ENCODE measurements around the gene LCAT. TPM values are rescaled to one million over a fixed set of nuclear protein-coding genes. Genes with fewer than 3 reads are reported as not detected.
A peak's percentile ranks its signal among the peaks of the same experiment; 100 is the strongest.

LCAT gene
- total and polyA plus RNA-seq, 9 of the 15 experiments (the other 6 are each of a cell fraction or from before 2014, with no cell fraction given) = 0.46 to 21.0 (median 5.0) TPM

- TF ChIP-seq, protein P1, sequence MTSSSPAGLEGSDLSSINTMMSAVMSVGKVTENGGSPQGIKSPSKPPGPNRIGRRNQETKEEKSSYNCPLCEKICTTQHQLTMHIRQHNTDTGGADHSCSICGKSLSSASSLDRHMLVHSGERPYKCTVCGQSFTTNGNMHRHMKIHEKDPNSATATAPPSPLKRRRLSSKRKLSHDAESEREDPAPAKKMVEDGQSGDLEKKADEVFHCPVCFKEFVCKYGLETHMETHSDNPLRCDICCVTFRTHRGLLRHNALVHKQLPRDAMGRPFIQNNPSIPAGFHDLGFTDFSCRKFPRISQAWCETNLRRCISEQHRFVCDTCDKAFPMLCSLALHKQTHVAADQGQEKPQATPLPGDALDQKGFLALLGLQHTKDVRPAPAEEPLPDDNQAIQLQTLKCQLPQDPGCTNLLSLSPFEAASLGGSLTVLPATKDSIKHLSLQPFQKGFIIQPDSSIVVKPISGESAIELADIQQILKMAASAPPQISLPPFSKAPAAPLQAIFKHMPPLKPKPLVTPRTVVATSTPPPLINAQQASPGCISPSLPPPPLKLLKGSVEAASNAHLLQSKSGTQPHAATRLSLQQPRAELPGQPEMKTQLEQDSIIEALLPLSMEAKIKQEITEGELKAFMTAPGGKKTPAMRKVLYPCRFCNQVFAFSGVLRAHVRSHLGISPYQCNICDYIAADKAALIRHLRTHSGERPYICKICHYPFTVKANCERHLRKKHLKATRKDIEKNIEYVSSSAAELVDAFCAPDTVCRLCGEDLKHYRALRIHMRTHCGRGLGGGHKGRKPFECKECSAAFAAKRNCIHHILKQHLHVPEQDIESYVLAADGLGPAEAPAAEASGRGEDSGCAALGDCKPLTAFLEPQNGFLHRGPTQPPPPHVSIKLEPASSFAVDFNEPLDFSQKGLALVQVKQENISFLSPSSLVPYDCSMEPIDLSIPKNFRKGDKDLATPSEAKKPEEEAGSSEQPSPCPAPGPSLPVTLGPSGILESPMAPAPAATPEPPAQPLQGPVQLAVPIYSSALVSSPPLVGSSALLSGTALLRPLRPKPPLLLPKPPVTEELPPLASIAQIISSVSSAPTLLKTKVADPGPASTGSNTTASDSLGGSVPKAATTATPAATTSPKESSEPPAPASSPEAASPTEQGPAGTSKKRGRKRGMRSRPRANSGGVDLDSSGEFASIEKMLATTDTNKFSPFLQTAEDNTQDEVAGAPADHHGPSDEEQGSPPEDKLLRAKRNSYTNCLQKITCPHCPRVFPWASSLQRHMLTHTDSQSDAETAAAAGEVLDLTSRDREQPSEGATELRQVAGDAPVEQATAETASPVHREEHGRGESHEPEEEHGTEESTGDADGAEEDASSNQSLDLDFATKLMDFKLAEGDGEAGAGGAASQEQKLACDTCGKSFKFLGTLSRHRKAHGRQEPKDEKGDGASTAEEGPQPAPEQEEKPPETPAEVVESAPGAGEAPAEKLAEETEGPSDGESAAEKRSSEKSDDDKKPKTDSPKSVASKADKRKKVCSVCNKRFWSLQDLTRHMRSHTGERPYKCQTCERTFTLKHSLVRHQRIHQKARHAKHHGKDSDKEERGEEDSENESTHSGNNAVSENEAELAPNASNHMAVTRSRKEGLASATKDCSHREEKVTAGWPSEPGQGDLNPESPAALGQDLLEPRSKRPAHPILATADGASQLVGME (CRISPR knock-in tag; IDR thresholded peaks at IDR 0.05) = 0 out of 2 replicates have a peak, but pooled peaks have one; percentile 10
- TF ChIP-seq SAFB (IDR thresholded peaks at IDR 0.05; ENCODE audit: borderline replicate concordance, low read depth, low read length) = no peak
- no peak for TF ChIP-seq NUFIP1 (IDR thresholded peaks at IDR 0.05; ENCODE audit: partially characterized antibody)
- no peak for TF ChIP-seq POLR2H (tag; IDR thresholded peaks at IDR 0.05; ENCODE audit: low read depth)
- TF ChIP-seq KLF1 (tag; IDR thresholded peaks at IDR 0.05) = no peak
- TF ChIP-seq RBBP5 (IDR thresholded peaks at IDR 0.05; ENCODE audit: borderline replicate concordance, insufficient read depth, low read length, poor library complexity, severe bottlenecking) = peak; percentile 33
- TF ChIP-seq EHMT2 (IDR thresholded peaks at IDR 0.05) = no peak
- TF ChIP-seq MAX (CRISPR knock-in tag; IDR thresholded peaks at IDR 0.05) = peak; percentile 37
- TF ChIP-seq KDM1A (IDR thresholded peaks at IDR 0.05) = 0 out of 4 replicates have a peak, but pooled peaks of 1 of the 2 experiments have one; percentile 45
- TF ChIP-seq HOXB6 (CRISPR knock-in tag; IDR thresholded peaks at IDR 0.05; ENCODE audit: borderline replicate concordance) = no peak
- TF ChIP-seq, protein P2, sequence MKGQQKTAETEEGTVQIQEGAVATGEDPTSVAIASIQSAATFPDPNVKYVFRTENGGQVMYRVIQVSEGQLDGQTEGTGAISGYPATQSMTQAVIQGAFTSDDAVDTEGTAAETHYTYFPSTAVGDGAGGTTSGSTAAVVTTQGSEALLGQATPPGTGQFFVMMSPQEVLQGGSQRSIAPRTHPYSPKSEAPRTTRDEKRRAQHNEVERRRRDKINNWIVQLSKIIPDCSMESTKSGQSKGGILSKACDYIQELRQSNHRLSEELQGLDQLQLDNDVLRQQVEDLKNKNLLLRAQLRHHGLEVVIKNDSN (CRISPR knock-in tag; IDR thresholded peaks at IDR 0.05) = peak; percentile 30; the same call in 1 of the 2 replicates
- TF ChIP-seq, protein P3, sequence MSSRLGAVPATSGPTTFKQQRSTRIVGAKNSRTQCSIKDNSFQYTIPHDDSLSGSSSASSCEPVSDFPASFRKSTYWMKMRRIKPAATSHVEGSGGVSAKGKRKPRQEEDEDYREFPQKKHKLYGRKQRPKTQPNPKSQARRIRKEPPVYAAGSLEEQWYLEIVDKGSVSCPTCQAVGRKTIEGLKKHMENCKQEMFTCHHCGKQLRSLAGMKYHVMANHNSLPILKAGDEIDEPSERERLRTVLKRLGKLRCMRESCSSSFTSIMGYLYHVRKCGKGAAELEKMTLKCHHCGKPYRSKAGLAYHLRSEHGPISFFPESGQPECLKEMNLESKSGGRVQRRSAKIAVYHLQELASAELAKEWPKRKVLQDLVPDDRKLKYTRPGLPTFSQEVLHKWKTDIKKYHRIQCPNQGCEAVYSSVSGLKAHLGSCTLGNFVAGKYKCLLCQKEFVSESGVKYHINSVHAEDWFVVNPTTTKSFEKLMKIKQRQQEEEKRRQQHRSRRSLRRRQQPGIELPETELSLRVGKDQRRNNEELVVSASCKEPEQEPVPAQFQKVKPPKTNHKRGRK (tag; IDR thresholded peaks at IDR 0.05) = no peak
- TF ChIP-seq, protein P4, sequence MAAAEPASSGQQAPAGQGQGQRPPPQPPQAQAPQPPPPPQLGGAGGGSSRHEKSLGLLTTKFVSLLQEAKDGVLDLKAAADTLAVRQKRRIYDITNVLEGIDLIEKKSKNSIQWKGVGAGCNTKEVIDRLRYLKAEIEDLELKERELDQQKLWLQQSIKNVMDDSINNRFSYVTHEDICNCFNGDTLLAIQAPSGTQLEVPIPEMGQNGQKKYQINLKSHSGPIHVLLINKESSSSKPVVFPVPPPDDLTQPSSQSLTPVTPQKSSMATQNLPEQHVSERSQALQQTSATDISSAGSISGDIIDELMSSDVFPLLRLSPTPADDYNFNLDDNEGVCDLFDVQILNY (CRISPR knock-in tag; IDR thresholded peaks at IDR 0.05) = no peak
- no peak for TF ChIP-seq ZNF274 (IDR thresholded peaks at IDR 0.05; ENCODE audit: borderline replicate concordance, low read depth, low read length)
- TF ChIP-seq ZNF143 (CRISPR knock-in tag; IDR thresholded peaks at IDR 0.05) = no peak
- no peak for TF ChIP-seq YY1 (IDR thresholded peaks at IDR 0.05; ENCODE audit: borderline replicate concordance in 1 of 3, control insufficient read depth in 1 of 3, extremely low read depth in 1 of 3, insufficient read depth in 3 of 3, insufficient read length in 1 of 3, insufficient replicate concordance in 2 of 3, low read depth in 1 of 3, low read length in 2 of 3)
- TF ChIP-seq ZNF324 (CRISPR knock-in tag; IDR thresholded peaks at IDR 0.05) = no peak
Measured at GRCh38 chr16:67967183-67967957, 23.4 kb upstream of the LCAT start (continued).
